ENCODE measurements around the gene CTNNA3. TPM values are rescaled to one million over a fixed set of nuclear protein-coding genes. Genes with fewer than 3 reads are reported as not detected.

Gene CTNNA3
- total and polyA plus RNA-seq, 10 donors = 0.03 to 2.4 (median 0.76) TPM; not detected in 1

- H3K9me3 ChIP-seq = peaks cover 2 to 68% (median 53%) of the 10 kb centered on the region in 8 donors
- H3K36me3 ChIP-seq = no peaks in the 10 kb centered on the region
- 82 to 91% (median 83%) methylated on average over 10 of the region's 10 CpGs for WGBS, 5 donors
- intact Hi-C loops (cut with DNase I; ENCODE audit: low total_unique reads) = no loop called here
- no peaks in the 10 kb centered on the region for H3K4me1 ChIP-seq
- H3K4me3 ChIP-seq = no peak overlapping the region
- no peak overlapping the region for H3K27ac ChIP-seq
- TF ChIP-seq CTCF (IDR thresholded peaks at IDR 0.05 in 8 of 11, conservative IDR thresholded peaks at IDR 0.05 in 3 of 11) = no peak
- TF ChIP-seq POLR2A (IDR thresholded peaks at IDR 0.05) = no peak
- TF ChIP-seq POLR2AphosphoS5 (IDR thresholded peaks at IDR 0.05) = no peak
- no peak for DNase-seq
- no peaks in the 10 kb centered on the region for H3K27me3 ChIP-seq (replicated peaks in 1 of 7)
These were observed 1091.8 kb downstream of the CTNNA3 start for GRCh38 chr10:66604195-66604594.

GRCh38 chr10:66591865-66592264, 1104.1 kb downstream of the CTNNA3 start:
- no peaks in the 10 kb centered on the region for H3K27me3 ChIP-seq (replicated peaks in 1 of 7)
- H3K9me3 ChIP-seq = peaks cover 0 to 21% (median 10%) of the 10 kb centered on the region in 8 donors
- H3K27ac ChIP-seq = no peak overlapping the region
- DNase-seq = no peak
- 83 to 96% (median 87%) methylated on average over 2 of the region's 2 CpGs for whole genome bisulfite sequencing, 5 donors
- intact Hi-C loops (cut with DNase I; ENCODE audit: low total_unique reads) = no loop called here
- no peaks in the 10 kb centered on the region for H3K4me1 ChIP-seq
- TF ChIP-seq POLR2AphosphoS5 (IDR thresholded peaks at IDR 0.05) (no peak), CTCF (IDR thresholded peaks at IDR 0.05 in 8 of 11, conservative IDR thresholded peaks at IDR 0.05 in 3 of 11) (no peak), POLR2A (IDR thresholded peaks at IDR 0.05) (no peak)
- no peak overlapping the region for H3K4me3 ChIP-seq
- H3K36me3 ChIP-seq = no peaks in the 10 kb centered on the region

DNA sequence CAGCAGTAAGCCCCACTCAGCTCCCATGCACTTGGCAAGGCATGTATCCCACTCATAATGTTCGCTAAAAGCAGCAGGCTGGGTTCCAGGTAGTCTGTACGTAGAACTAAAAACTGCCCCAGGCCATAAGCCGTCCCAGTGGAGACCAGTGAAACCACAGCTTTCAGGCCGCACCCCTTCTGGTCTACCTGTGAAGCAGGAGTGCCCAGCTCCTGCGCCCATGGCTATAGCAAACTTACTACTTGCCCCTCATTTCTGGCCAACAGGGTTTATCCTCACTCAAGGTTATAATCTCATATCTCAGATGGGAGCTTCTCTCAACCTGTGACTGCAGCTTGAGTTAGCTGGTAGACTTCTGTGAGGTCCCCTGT, 1108.3 kb downstream of the CTNNA3 start:
- no peak for DNase-seq
- intact Hi-C loops (cut with DNase I; ENCODE audit: low total_unique reads) = no loop called here
- H3K27ac ChIP-seq = no peak overlapping the region
- 77 to 94% (median 86%) methylated on average over 5 of the region's 5 CpGs for WGBS, 5 donors
- H3K4me1 ChIP-seq = no peaks in the 10 kb centered on the region
- peaks cover 0 to 4% (median 0%) of the 10 kb centered on the region in 8 donors for H3K9me3 ChIP-seq
- H3K27me3 ChIP-seq (replicated peaks in 1 of 7) = no peaks in the 10 kb centered on the region
- no peaks in the 10 kb centered on the region for H3K36me3 ChIP-seq
- TF ChIP-seq POLR2A (IDR thresholded peaks at IDR 0.05) (no peak), POLR2AphosphoS5 (IDR thresholded peaks at IDR 0.05) (no peak), CTCF (IDR thresholded peaks at IDR 0.05 in 8 of 11, conservative IDR thresholded peaks at IDR 0.05 in 3 of 11) (no peak)
- H3K4me3 ChIP-seq = no peak overlapping the region

- intact Hi-C loops (cut with DNase I; ENCODE audit: low total_unique reads) = no loop called here
- TF ChIP-seq POLR2A (IDR thresholded peaks at IDR 0.05) (no peak), POLR2AphosphoS5 (IDR thresholded peaks at IDR 0.05) (no peak), CTCF (IDR thresholded peaks at IDR 0.05 in 8 of 11, conservative IDR thresholded peaks at IDR 0.05 in 3 of 11) (no peak)
- Histone ChIP-seq H3K9me3 (peaks cover 0 to 4% (median 0%) of the 10 kb centered on the region in 8 donors), H3K27ac (no peak overlapping the region), H3K4me3 (no peak overlapping the region), H3K4me1 (no peaks in the 10 kb centered on the region), H3K27me3 (replicated peaks in 1 of 7) (no peaks in the 10 kb centered on the region), H3K36me3 (no peaks in the 10 kb centered on the region)
- 65 to 78% (median 70%) methylated on average over 4 of the region's 4 CpGs for WGBS, 5 donors
- DNase-seq = no peak
These were observed 1108.9 kb downstream of the CTNNA3 start for GRCh38 chr10:66586897-66587679.

Data from spleen (tissue), 11 donors.